ENCODE results near the gene NBEAL1. TPM values are rescaled to one million over a fixed set of nuclear protein-coding genes. Genes with fewer than 3 reads are reported as not detected.

The NBEAL1 gene
- total RNA-seq, 1 donor from 2014 or later, result 30.5 TPM

DNA sequence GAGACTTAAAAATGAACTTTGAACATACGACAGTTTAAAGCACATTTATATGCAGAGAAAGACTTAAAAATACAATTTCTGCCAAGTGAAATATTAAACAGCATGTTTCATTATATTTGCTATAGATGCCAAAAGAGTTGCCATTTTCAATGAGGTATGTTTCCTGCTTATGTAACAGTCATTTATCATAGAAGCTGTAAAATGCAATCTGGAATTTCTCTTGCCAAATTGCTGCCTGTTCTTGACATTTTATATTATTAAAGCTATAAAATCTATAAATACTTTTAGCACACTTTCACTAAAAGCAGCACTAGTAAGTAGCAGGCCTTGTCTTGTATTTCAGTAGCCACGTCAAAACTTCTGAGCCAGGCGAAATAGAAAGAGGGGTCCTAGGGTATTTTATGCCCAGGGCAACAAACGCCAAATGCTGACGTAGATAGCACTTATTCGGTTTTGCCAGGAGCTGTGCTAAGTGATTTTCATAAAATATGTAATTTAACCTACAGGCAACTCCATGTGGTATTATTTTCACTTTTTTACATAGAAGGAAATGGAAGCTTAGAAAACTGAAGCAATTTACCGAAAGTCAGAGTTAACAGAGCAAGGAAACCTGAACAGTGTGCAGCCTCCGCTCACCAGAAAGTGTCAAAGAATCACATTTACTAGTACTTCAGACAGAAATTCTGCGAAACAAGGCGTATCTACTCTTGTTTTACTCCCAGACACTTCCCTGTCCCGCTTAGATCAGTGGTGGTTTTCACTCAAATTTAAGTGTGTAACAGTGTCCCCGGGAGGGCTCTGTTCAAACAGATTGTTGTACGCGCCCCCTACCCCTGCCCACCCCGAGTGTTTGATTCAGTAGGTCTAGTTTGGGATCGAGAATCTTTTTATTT is 222.9 kb downstream of the NBEAL1 start:
- peak overlapping the region; percentile 97 for H3K4me3 Mint-ChIP-seq (ENCODE audit: low read depth)
- H3K9me3 Mint-ChIP-seq (ENCODE audit: low read depth), result no peaks in the 10 kb centered on the region
- peaks cover 4% of the 10 kb centered on the region for H3K36me3 Mint-ChIP-seq (ENCODE audit: insufficient read depth)
- H3K27ac Mint-ChIP-seq, result peak overlapping the region; percentile 87
- H3K4me1 Mint-ChIP-seq (ENCODE audit: low read depth), result peaks cover 10% of the 10 kb centered on the region
- H3K27me3 Mint-ChIP-seq, result no peaks in the 10 kb centered on the region
- DNase-seq (ENCODE audit: low spot score, unreplicated experiment), result no peak
- TF ChIP-seq, protein P1, sequence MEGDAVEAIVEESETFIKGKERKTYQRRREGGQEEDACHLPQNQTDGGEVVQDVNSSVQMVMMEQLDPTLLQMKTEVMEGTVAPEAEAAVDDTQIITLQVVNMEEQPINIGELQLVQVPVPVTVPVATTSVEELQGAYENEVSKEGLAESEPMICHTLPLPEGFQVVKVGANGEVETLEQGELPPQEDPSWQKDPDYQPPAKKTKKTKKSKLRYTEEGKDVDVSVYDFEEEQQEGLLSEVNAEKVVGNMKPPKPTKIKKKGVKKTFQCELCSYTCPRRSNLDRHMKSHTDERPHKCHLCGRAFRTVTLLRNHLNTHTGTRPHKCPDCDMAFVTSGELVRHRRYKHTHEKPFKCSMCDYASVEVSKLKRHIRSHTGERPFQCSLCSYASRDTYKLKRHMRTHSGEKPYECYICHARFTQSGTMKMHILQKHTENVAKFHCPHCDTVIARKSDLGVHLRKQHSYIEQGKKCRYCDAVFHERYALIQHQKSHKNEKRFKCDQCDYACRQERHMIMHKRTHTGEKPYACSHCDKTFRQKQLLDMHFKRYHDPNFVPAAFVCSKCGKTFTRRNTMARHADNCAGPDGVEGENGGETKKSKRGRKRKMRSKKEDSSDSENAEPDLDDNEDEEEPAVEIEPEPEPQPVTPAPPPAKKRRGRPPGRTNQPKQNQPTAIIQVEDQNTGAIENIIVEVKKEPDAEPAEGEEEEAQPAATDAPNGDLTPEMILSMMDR (IDR thresholded peaks at IDR 0.05; ENCODE audit: unreplicated experiment), result no peak

DNA sequence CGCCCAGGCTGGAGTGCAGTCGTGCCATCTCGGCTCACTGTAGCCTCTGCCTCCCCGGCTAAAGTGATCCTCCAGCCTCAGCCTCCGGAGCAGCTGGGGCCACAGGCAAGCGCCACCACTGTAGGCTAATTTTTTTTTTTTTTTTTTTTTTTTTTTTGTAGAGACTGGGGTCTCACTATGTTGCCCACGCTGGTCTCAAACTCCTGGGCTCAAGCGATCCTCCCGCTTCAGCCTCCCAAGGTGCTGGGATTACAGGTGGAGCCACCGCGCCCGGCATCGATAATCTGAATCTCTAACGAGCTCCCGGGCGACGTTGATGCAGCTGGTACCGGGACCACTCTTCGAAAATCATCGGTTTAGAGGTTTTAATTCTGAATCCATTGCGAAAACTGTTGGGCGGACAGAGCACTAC is 223.6 kb downstream of the NBEAL1 start:
- H3K27ac Mint-ChIP-seq, result peak overlapping the region; percentile 96
- TF ChIP-seq, protein P1 (IDR thresholded peaks at IDR 0.05; ENCODE audit: unreplicated experiment), result no peak
- H3K27me3 Mint-ChIP-seq, result no peaks in the 10 kb centered on the region
- no peak for DNase-seq (ENCODE audit: low spot score, unreplicated experiment)
- H3K36me3 Mint-ChIP-seq (ENCODE audit: insufficient read depth), result peaks cover 8% of the 10 kb centered on the region
- peaks cover 10% of the 10 kb centered on the region for H3K4me1 Mint-ChIP-seq (ENCODE audit: low read depth)
- H3K4me3 Mint-ChIP-seq (ENCODE audit: low read depth), result peak overlapping the region; percentile 97
- H3K9me3 Mint-ChIP-seq (ENCODE audit: low read depth), result no peaks in the 10 kb centered on the region

DNA sequence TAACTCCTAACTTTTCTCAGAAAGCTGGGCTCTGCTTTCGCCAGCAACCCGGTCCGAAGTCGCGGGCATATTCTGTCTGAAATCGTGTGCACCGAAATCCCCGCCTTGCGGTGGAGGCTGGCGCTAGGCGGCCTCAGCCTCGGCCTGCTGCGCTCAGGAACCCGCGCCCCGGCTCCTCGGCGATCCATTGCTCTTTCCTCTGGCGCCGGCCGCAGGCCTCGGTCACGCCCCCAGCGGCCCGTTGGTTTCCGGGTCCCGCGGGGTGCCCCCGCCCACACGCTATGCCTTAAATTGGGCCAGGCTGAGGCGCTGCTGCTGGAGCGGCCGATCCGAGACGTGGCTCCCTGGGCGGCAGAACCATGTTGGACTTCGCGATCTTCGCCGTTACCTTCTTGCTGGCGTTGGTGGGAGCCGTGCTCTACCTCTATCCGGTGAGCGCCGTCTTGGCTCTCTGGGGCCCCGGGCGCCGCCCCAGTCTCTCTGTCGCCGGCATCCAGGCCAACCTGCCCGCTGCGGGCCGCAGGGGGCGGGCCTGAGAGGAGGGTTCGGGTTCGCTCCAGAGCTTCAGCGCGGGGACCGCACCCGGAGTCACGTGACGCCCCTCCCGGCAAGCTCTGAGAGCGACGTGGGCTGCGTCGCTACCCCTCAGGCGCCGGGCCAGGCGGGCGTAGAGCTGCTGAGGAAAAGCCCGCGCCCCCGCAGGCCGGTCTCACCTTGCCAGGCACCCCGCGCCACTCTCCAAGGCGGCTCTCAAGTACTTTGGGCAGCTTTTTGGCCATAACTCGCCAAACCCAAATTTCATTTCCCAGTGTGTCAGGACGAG is 224.2 kb downstream of the NBEAL1 start, which contains the start of gene CYP20A1:
Gene CYP20A1, plus strand, starts transcription at position 315 of the 823 bp plus-strand sequence. Its CDS starts 45 bp downstream, at position 360.
- DNase-seq (ENCODE audit: low spot score, unreplicated experiment), result peak; percentile 92
- H3K27ac Mint-ChIP-seq, result peak within 1 kb of the TSS; percentile 98
- H3K36me3 Mint-ChIP-seq (ENCODE audit: insufficient read depth), result peaks cover 10% of the 10 kb centered on the region
- H3K9me3 Mint-ChIP-seq (ENCODE audit: low read depth), result no peaks in the 10 kb centered on the region
- H3K27me3 Mint-ChIP-seq, result no peaks in the 10 kb centered on the region
- H3K4me1 Mint-ChIP-seq (ENCODE audit: low read depth), result peaks cover 10% of the 10 kb centered on the region
- TF ChIP-seq, protein P1 (IDR thresholded peaks at IDR 0.05; ENCODE audit: unreplicated experiment), result peak; percentile 46
- H3K4me3 Mint-ChIP-seq (ENCODE audit: low read depth), result peak within 1 kb of the TSS; percentile 97

DNA sequence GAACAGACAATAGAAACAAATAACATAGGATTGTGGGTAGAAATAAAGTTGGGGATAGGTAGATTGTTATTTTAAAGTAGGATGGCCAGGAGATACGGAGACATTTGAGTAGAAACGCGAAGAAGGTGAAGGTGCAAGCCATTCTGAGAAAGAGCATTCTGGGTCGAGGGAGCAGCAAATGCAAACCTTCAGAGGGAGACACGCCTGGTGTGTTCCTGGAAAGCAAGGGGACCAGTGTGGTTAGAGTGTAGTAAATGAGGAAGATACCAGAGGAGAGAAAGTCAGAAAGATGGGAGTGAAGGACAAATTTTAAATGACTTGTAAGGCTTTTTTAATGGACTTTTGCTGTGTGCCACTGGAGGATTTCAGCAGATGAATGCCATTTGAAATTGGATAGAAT is 225.8 kb downstream of the NBEAL1 start:
- TF ChIP-seq, protein P1 (IDR thresholded peaks at IDR 0.05; ENCODE audit: unreplicated experiment), result no peak
- Mint-ChIP-seq H3K27ac (peak overlapping the region; percentile 98), H3K9me3 (ENCODE audit: low read depth) (no peaks in the 10 kb centered on the region), H3K4me3 (ENCODE audit: low read depth) (peak overlapping the region; percentile 97), H3K36me3 (ENCODE audit: insufficient read depth) (peaks cover 15% of the 10 kb centered on the region), H3K27me3 (no peaks in the 10 kb centered on the region), H3K4me1 (ENCODE audit: low read depth) (peaks cover 10% of the 10 kb centered on the region)
- no peak for DNase-seq (ENCODE audit: low spot score, unreplicated experiment)

DNA sequence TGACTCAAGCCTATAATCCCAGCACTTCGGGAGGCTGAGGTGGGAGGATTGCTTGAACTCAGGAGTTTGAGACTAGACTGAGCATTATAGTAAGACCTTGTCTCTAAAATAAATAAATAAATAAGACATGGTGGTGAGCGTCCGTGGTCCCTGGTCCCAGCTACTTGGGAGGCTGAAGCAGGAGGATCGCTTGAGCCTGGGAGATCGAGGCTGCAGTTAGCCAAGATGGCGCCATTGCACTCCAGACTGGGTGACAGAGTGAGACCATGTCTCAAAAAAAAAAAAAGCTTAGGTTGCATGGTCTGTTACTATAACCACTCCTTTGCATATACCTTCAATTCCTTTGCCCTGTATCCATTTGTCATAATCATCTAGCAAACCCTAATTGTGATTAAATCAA is 227.8 kb downstream of the NBEAL1 start:
- Mint-ChIP-seq H3K4me3 (ENCODE audit: low read depth) (no peak overlapping the region), H3K4me1 (ENCODE audit: low read depth) (peaks cover 10% of the 10 kb centered on the region), H3K27me3 (no peaks in the 10 kb centered on the region), H3K36me3 (ENCODE audit: insufficient read depth) (peaks cover 19% of the 10 kb centered on the region), H3K9me3 (ENCODE audit: low read depth) (no peaks in the 10 kb centered on the region), H3K27ac (no peak overlapping the region)
- no peak for DNase-seq (ENCODE audit: low spot score, unreplicated experiment)
- TF ChIP-seq, protein P1 (IDR thresholded peaks at IDR 0.05; ENCODE audit: unreplicated experiment), result no peak
